LNCaP clone FGC (cell line): Measurements from ENCODE around the gene NUTM1.

Experiments used
- DNase-seq: peaks from one replicate; pipeline ENCODE4 v3.0.0-alpha.2; 2011; ENCODE audit warnings: low read depth
- H3K4me3 ChIP-seq: 2 replicates; pipeline ENCODE4 v1.5.1; 2011; ENCODE audit warnings: mild to moderate bottlenecking, low read depth, low read length, control low read depth
- TF ChIP-seq, protein P1 (sequence below): IDR thresholded peaks from 2 replicates; pipeline ENCODE4 v1.5.1; 2012; ENCODE audit warnings: mild to moderate bottlenecking; ENCODE audit not compliant: control insufficient read depth, insufficient read depth; ENCODE audit errors: extremely low read depth

NUTM1 gene, protein sequence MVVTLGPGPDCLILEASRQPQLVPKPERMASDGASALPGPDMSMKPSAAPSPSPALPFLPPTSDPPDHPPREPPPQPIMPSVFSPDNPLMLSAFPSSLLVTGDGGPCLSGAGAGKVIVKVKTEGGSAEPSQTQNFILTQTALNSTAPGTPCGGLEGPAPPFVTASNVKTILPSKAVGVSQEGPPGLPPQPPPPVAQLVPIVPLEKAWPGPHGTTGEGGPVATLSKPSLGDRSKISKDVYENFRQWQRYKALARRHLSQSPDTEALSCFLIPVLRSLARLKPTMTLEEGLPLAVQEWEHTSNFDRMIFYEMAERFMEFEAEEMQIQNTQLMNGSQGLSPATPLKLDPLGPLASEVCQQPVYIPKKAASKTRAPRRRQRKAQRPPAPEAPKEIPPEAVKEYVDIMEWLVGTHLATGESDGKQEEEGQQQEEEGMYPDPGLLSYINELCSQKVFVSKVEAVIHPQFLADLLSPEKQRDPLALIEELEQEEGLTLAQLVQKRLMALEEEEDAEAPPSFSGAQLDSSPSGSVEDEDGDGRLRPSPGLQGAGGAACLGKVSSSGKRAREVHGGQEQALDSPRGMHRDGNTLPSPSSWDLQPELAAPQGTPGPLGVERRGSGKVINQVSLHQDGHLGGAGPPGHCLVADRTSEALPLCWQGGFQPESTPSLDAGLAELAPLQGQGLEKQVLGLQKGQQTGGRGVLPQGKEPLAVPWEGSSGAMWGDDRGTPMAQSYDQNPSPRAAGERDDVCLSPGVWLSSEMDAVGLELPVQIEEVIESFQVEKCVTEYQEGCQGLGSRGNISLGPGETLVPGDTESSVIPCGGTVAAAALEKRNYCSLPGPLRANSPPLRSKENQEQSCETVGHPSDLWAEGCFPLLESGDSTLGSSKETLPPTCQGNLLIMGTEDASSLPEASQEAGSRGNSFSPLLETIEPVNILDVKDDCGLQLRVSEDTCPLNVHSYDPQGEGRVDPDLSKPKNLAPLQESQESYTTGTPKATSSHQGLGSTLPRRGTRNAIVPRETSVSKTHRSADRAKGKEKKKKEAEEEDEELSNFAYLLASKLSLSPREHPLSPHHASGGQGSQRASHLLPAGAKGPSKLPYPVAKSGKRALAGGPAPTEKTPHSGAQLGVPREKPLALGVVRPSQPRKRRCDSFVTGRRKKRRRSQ

DNA sequence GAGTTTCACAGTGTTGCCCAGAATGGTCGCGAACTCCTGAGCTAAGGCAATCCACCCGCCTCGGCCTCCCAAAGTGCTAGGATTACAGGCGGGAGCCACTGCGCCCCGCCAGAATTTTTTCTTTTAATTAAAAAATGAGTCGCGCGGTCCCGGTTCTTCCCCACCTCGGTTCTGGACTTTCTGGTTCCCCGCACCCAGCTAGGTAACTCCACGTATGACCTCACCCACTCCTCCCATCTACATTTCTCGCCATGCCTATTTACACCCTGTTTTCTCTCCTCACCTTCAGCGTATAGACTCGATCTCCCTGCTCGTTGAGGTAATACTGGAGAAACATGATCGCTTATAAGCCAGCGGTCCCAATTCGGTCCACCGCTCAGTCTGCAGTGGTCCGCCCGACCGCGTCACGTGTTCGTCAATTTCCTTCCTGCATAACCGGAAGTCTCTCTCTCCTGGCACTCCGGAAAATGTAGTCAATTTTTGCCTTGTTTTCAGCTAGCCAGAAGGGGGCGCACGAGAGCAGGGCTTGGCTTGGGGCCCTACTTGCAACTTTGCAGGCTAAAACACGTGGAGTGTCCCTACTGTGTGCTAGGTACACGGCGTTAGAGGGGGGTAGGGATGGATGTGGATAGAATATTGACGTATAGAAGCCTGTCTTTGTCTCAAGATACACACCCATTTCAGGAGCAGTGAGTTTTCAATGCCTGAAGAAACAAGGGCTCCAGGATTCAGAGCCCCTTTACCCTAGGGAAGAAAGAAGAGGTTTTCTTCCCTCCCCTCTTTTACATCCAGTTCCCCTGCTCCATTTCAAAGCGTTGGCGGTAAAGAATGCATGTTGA lies at the start of gene NUTM1, which contains the start of gene NOP10:
NUTM1 (plus strand) TSS at position 579 of the 839 bp plus-strand sequence. CDS start 382 bp downstream, outside the sequence.
NOP10 (minus strand) TSS at position 400 of the 839 bp plus-strand sequence; CDS start at position 337, 63 bp downstream.
- DNase-seq: peak; percentile 84
- TF ChIP-seq, protein P1, sequence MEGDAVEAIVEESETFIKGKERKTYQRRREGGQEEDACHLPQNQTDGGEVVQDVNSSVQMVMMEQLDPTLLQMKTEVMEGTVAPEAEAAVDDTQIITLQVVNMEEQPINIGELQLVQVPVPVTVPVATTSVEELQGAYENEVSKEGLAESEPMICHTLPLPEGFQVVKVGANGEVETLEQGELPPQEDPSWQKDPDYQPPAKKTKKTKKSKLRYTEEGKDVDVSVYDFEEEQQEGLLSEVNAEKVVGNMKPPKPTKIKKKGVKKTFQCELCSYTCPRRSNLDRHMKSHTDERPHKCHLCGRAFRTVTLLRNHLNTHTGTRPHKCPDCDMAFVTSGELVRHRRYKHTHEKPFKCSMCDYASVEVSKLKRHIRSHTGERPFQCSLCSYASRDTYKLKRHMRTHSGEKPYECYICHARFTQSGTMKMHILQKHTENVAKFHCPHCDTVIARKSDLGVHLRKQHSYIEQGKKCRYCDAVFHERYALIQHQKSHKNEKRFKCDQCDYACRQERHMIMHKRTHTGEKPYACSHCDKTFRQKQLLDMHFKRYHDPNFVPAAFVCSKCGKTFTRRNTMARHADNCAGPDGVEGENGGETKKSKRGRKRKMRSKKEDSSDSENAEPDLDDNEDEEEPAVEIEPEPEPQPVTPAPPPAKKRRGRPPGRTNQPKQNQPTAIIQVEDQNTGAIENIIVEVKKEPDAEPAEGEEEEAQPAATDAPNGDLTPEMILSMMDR: peak; percentile 93
- peak within 1 kb of the TSS; percentile 93 for H3K4me3 ChIP-seq

DNA sequence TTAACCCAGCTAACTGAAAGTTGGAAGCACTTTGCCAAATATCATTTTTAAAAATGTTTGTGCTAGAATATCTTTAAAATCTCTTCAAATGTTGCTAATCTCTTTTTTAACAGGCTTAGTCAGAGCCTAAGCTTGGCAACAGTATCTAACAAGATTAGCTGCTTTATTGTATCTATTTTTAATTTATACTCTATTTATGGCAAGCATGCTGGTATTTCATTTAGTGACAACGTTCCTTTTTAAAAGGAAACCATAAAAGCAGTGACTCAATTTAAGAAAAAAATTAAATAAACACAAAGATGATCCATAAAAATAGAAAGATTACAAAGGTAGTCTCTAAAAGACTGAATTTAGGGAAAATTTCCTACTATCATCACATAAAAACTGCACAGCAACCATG lies 46.1 kb upstream of the NUTM1 start:
- H3K4me3 ChIP-seq: no peak overlapping the region
- no peak for DNase-seq
- TF ChIP-seq, protein P1: no peak

DNA sequence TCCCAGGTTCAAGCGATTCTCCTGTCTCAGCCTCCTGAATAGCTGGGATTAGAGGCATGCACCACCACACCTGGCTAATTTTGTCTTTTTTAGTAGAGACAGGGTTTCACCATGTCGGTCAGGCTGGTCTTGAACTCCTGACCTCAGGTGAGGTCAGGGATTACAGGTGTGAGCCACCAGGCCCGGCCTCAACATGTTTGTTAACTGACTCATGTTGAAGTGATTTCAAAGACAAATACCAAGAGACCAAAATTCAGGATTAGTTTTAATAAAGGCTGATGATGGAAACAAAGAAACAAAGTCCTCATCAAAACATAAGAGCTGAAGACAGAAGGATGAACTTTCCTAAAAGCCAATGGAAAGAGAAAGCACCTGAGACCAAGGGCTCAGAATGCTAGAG lies 42.1 kb upstream of the NUTM1 start:
- H3K4me3 ChIP-seq: no peak overlapping the region
- no peak for DNase-seq
- TF ChIP-seq, protein P1: no peak

DNA sequence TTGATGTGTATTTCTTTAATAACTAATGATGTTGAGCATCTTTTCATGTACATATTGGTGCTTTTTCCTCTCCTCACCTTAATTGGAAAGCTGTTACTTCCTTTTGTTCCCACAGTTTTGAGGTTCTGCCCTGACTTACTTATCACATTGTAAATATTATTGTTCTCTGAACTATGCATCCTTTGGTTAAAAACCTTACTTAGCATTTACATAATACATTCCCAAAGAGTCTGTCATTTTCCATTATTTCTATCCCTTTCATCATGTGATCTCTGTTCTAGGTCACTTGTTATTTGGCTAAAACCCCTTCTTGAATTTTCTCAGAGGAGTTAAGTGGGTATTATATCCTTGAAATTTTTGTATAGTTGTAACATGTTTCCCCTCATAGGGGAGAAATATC lies 38.5 kb upstream of the NUTM1 start:
- no peak overlapping the region for H3K4me3 ChIP-seq
- TF ChIP-seq, protein P1: no peak
- DNase-seq: no peak

DNA sequence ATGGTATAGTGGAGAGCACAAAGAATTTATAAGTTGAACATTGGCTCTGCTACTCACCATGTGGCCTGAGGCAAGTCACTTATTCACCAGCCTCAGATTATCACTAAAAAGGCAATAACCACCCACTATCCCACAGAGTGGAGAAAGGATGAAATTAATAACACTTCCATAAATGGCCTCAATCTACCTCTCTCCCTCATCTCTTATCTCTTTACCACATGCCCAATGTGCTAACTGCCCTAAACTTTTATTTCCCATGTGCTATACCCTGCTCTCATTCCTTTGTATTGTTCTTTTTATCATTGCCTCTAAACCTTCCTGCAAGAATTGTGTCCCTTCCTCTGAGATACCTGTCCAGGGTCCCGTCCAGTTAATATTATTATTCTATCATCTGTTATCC lies 31.6 kb upstream of the NUTM1 start:
- no peak overlapping the region for H3K4me3 ChIP-seq
- TF ChIP-seq, protein P1: no peak
- DNase-seq: no peak
